ENCODE data around the gene GDF10.

The GDF10 gene

GRCh38 chr10:47357911-47358310 is 57.9 kb downstream of the GDF10 start:
- no peaks in the 10 kb centered on the region for H3K36me3 ChIP-seq (ENCODE audit: control insufficient read depth in 5 of 5, insufficient read depth in 5 of 5, low read length in 5 of 5)
- no peak overlapping the region for H3K9ac ChIP-seq (ENCODE audit: low read length in 5 of 5)
- H3K27me3 ChIP-seq (ENCODE audit: control insufficient read depth in 5 of 5, insufficient read depth in 4 of 5, low read length in 5 of 5): no peaks in the 10 kb centered on the region
- no peaks in the 10 kb centered on the region for H3K9me3 ChIP-seq (ENCODE audit: control insufficient read depth in 5 of 5, low read length in 5 of 5)
- H3K4me3 ChIP-seq (ENCODE audit: low read depth in 1 of 5, low read length in 5 of 5): no peak overlapping the region
- no peak overlapping the region for H3K27ac ChIP-seq (ENCODE audit: low read depth, low read length)
- no peaks in the 10 kb centered on the region for H3K4me1 ChIP-seq (ENCODE audit: control insufficient read depth in 5 of 5, insufficient read depth in 5 of 5, low read length in 5 of 5)

DNA sequence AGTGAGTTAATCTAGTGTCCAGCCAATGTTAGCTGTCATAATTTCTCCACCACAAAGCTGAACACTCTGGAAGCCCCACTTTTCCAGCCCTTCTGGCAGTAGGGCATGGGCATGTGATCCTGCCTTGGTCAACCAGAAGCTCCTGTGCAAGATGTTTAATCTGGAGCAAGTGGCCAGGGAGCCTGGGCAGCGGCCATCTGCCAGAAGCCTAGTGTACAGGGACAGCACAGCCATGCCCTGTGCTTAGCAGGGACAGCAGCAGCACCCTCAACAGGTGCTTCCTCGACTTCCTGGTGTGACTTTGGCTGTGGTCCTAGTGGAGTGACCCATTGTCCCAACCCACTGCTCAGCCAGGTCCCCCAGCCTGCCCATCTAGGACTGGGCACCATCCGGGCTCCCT is 58.5 kb downstream of the GDF10 start:
- Histone ChIP-seq H3K9me3 (ENCODE audit: control insufficient read depth in 5 of 5, low read length in 5 of 5) (no peaks in the 10 kb centered on the region), H3K4me3 (ENCODE audit: low read depth in 1 of 5, low read length in 5 of 5) (no peak overlapping the region), H3K27ac (ENCODE audit: low read depth, low read length) (no peak overlapping the region)

DNA sequence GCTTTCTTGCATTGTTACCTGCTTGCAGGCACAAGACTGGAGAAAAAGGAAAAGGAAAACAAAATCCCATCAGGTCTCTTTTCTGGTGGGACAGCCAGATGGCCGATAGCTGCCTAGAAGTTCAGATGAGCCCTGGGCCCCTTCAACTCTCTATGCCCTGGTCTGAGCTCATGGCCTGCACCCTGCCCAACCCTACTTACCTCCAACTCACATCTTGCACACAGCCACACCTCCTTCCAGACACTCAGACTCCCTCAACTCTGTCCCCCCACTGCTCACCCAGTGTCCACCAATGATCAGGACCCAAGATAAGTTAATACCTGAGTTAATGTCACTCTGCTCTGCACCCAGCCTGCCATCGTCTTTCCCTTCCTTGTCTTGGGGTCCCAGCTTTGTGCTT is 59.1 kb downstream of the GDF10 start:
- H3K27ac ChIP-seq (ENCODE audit: low read depth, low read length): no peak overlapping the region
- H3K4me3 ChIP-seq (ENCODE audit: low read depth in 1 of 5, low read length in 5 of 5): no peak overlapping the region

More for the DNA sequence above, 58.5 kb downstream of the GDF10 start:
- Histone ChIP-seq H3K9ac (ENCODE audit: low read length in 5 of 5) (no peak overlapping the region), H3K36me3 (ENCODE audit: control insufficient read depth in 5 of 5, insufficient read depth in 5 of 5, low read length in 5 of 5) (no peaks in the 10 kb centered on the region), H3K4me1 (ENCODE audit: control insufficient read depth in 5 of 5, insufficient read depth in 5 of 5, low read length in 5 of 5) (no peaks in the 10 kb centered on the region), H3K27me3 (ENCODE audit: control insufficient read depth in 5 of 5, insufficient read depth in 4 of 5, low read length in 5 of 5) (no peaks in the 10 kb centered on the region)

DNA sequence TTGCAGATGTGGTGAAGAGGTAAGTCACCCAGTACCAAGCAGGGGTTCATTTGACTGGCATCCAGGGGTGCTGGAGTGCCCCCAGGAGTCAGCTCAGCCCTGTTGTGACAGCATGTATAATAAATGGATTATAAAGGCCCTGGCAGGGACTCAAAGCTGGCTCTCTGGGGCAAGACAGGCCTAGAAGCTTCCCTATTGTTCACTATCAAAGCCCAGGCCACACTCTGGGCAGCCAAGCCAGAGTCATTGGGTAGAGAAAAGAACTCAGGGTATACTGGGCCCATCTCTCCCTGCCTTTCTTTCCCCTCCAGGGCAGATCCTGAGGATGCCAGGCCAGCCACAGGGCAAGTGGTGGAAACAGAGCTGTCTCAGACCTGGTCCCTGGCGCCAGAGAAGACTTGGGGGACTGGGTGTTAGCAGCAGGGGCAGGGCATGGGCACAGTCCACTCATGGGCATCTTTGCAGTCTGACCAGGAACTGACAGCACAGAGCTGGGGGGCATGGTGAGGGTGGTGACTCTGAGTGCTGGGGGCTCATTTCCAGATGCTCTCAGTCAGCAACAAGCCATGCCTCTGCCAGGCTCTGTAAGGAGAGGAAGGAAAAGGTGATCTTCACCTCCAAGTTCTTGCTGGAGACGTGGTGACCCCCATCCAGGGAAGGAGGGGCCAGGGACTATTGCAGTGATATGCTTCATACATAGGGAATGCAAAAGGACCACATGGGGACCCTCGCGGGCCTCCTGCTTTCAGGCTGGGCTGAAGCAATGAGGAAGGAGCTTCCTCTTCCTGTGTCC is 59.8 kb downstream of the GDF10 start:
- H3K36me3 ChIP-seq (ENCODE audit: control insufficient read depth in 5 of 5, insufficient read depth in 5 of 5, low read length in 5 of 5): no peaks in the 10 kb centered on the region
- H3K4me1 ChIP-seq (ENCODE audit: control insufficient read depth in 5 of 5, insufficient read depth in 5 of 5, low read length in 5 of 5): no peaks in the 10 kb centered on the region
- H3K4me3 ChIP-seq (ENCODE audit: low read depth in 1 of 5, low read length in 5 of 5): no peak overlapping the region
- no peak overlapping the region for H3K9ac ChIP-seq (ENCODE audit: low read length in 5 of 5)
- H3K27me3 ChIP-seq (ENCODE audit: control insufficient read depth in 5 of 5, insufficient read depth in 4 of 5, low read length in 5 of 5): peaks cover 0 to 3% (median 0%) of the 10 kb centered on the region in 5 donors
- H3K27ac ChIP-seq (ENCODE audit: low read depth, low read length): no peak overlapping the region
- H3K9me3 ChIP-seq (ENCODE audit: control insufficient read depth in 5 of 5, low read length in 5 of 5): no peaks in the 10 kb centered on the region

More for the DNA sequence above, 59.1 kb downstream of the GDF10 start:
- Histone ChIP-seq H3K36me3 (ENCODE audit: control insufficient read depth in 5 of 5, insufficient read depth in 5 of 5, low read length in 5 of 5) (no peaks in the 10 kb centered on the region), H3K9ac (ENCODE audit: low read length in 5 of 5) (no peak overlapping the region), H3K27me3 (ENCODE audit: control insufficient read depth in 5 of 5, insufficient read depth in 4 of 5, low read length in 5 of 5) (no peaks in the 10 kb centered on the region), H3K4me1 (ENCODE audit: control insufficient read depth in 5 of 5, insufficient read depth in 5 of 5, low read length in 5 of 5) (no peaks in the 10 kb centered on the region), H3K9me3 (ENCODE audit: control insufficient read depth in 5 of 5, low read length in 5 of 5) (no peaks in the 10 kb centered on the region)

- no peaks in the 10 kb centered on the region for H3K36me3 ChIP-seq (ENCODE audit: control insufficient read depth in 5 of 5, insufficient read depth in 5 of 5, low read length in 5 of 5)
- no peaks in the 10 kb centered on the region for H3K4me1 ChIP-seq (ENCODE audit: control insufficient read depth in 5 of 5, insufficient read depth in 5 of 5, low read length in 5 of 5)
- no peak overlapping the region for H3K9ac ChIP-seq (ENCODE audit: low read length in 5 of 5)
- no peak overlapping the region for H3K27ac ChIP-seq (ENCODE audit: low read depth, low read length)
- H3K9me3 ChIP-seq (ENCODE audit: control insufficient read depth in 5 of 5, low read length in 5 of 5): no peaks in the 10 kb centered on the region
- H3K4me3 ChIP-seq (ENCODE audit: low read depth in 1 of 5, low read length in 5 of 5): no peak overlapping the region
- peaks cover 0 to 3% (median 0%) of the 10 kb centered on the region in 5 donors for H3K27me3 ChIP-seq (ENCODE audit: control insufficient read depth in 5 of 5, insufficient read depth in 4 of 5, low read length in 5 of 5)
Measured at GRCh38 chr10:47360419-47361040, 60.5 kb downstream of the GDF10 start.

DNA sequence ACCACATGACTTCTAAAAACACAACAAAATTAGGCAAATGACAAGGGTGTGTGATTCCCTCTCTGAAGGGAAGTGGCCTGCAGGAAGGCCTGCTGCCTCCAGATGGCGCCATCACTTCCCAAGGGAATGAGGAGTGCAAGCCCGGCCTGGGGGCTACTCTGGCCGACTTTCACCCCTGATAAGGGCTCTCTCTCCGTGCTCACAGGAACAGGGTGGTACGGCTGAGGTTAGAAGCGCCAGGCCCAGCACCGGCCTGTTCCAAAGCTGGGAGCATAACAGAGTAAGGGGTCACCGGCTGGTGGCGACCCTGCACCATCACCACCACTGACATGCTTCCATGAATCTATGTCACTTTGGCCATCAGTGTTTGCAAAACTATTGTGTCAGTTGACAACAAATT is 61.3 kb downstream of the GDF10 start:
- Histone ChIP-seq H3K9ac (ENCODE audit: low read length in 5 of 5) (no peak overlapping the region), H3K9me3 (ENCODE audit: control insufficient read depth in 5 of 5, low read length in 5 of 5) (no peaks in the 10 kb centered on the region), H3K4me3 (ENCODE audit: low read depth in 1 of 5, low read length in 5 of 5) (no peak overlapping the region), H3K36me3 (ENCODE audit: control insufficient read depth in 5 of 5, insufficient read depth in 5 of 5, low read length in 5 of 5) (no peaks in the 10 kb centered on the region), H3K27me3 (ENCODE audit: control insufficient read depth in 5 of 5, insufficient read depth in 4 of 5, low read length in 5 of 5) (peaks cover 0 to 3% (median 0%) of the 10 kb centered on the region in 5 donors), H3K4me1 (ENCODE audit: control insufficient read depth in 5 of 5, insufficient read depth in 5 of 5, low read length in 5 of 5) (no peaks in the 10 kb centered on the region), H3K27ac (ENCODE audit: low read depth, low read length) (no peak overlapping the region)

GRCh38 chr10:47362199-47362598 is 62.2 kb downstream of the GDF10 start:
- Histone ChIP-seq H3K27ac (ENCODE audit: low read depth, low read length) (no peak overlapping the region), H3K4me3 (ENCODE audit: low read depth in 1 of 5, low read length in 5 of 5) (no peak overlapping the region), H3K9ac (ENCODE audit: low read length in 5 of 5) (no peak overlapping the region), H3K36me3 (ENCODE audit: control insufficient read depth in 5 of 5, insufficient read depth in 5 of 5, low read length in 5 of 5) (no peaks in the 10 kb centered on the region), H3K4me1 (ENCODE audit: control insufficient read depth in 5 of 5, insufficient read depth in 5 of 5, low read length in 5 of 5) (no peaks in the 10 kb centered on the region), H3K27me3 (ENCODE audit: control insufficient read depth in 5 of 5, insufficient read depth in 4 of 5, low read length in 5 of 5) (peaks cover 0 to 3% (median 0%) of the 10 kb centered on the region in 5 donors), H3K9me3 (ENCODE audit: control insufficient read depth in 5 of 5, low read length in 5 of 5) (no peaks in the 10 kb centered on the region)
